ENCODE data around the gene TMEM123.
"Not testable (repeated sequence)": the region's sequence is repeated elsewhere in the genome, so short reads cannot be mapped to it uniquely, and the experiment has no call there.

The TMEM123 gene

GRCh38 chr11:102449651-102450570 lies 2.7 kb downstream of the TMEM123 start:
- ATAC-seq (ENCODE audit: low read depth) (no peak), DNase-seq (ENCODE audit: low spot score in 2 of 2) (no peak)
- H3K4me3 Mint-ChIP-seq = no peak overlapping the region
- peaks cover 31% of the 10 kb centered on the region for H3K4me1 Mint-ChIP-seq
- H3K9me3 Mint-ChIP-seq = no peaks in the 10 kb centered on the region
- no peaks in the 10 kb centered on the region for H3K27me3 Mint-ChIP-seq
- H3K27ac Mint-ChIP-seq = peak overlapping the region; percentile 84
- peaks cover 14% of the 10 kb centered on the region for H3K36me3 Mint-ChIP-seq

GRCh38 chr11:102448869-102449224 lies 3.7 kb downstream of the TMEM123 start:
- Mint-ChIP-seq H3K4me1 (peaks cover 34% of the 10 kb centered on the region), H3K27ac (peak overlapping the region; percentile 84), H3K9me3 (no peaks in the 10 kb centered on the region), H3K36me3 (peaks cover 19% of the 10 kb centered on the region), H3K4me3 (no peak overlapping the region), H3K27me3 (no peaks in the 10 kb centered on the region)
- ATAC-seq (ENCODE audit: low read depth) (no peak), DNase-seq (ENCODE audit: low spot score in 2 of 2) (no peak)

- no peaks in the 10 kb centered on the region for H3K9me3 Mint-ChIP-seq
- peaks cover 36% of the 10 kb centered on the region for H3K4me1 Mint-ChIP-seq
Observed at GRCh38 chr11:102447941-102448868, 4.4 kb downstream of the TMEM123 start.

GRCh38 chr11:102447193-102447592 lies 5.4 kb downstream of the TMEM123 start:
- Mint-ChIP-seq H3K4me3 (no peak overlapping the region), H3K27me3 (no peaks in the 10 kb centered on the region), H3K9me3 (no peaks in the 10 kb centered on the region), H3K4me1 (peaks cover 42% of the 10 kb centered on the region), H3K27ac (peak overlapping the region; percentile 84), H3K36me3 (peaks cover 28% of the 10 kb centered on the region)
- peak; percentile 48 for ATAC-seq (ENCODE audit: low read depth)
- no peak for DNase-seq (ENCODE audit: low spot score in 2 of 2)

More at GRCh38 chr11:102447941-102448868, 4.4 kb downstream of the TMEM123 start:
- peaks cover 23% of the 10 kb centered on the region for H3K36me3 Mint-ChIP-seq
- no peak for ATAC-seq (ENCODE audit: low read depth)
- no peak overlapping the region for H3K4me3 Mint-ChIP-seq
- peak overlapping the region; percentile 84 for H3K27ac Mint-ChIP-seq
- H3K27me3 Mint-ChIP-seq = no peaks in the 10 kb centered on the region
- DNase-seq (ENCODE audit: low spot score in 2 of 2) = no peak

DNA sequence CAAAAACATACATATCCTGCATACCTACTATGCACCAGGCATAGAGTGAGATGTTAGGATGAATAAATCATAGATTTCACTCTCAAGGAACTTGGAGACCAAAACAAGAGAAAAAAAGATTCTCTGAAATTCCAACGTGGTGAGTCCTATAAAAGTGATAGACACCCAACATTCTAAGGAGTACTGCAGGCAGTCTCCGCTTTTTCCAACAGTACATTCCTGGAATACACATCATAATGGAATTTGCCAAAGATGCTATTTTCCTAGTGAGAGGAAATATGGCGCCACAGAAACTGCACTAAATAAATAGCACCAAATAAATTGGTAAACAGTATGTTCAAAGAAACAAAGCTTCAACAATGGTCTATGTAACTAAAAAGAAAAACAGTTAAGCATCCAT lies 6.0 kb downstream of the TMEM123 start:
- peaks cover 29% of the 10 kb centered on the region for H3K36me3 Mint-ChIP-seq
- DNase-seq (ENCODE audit: low spot score in 2 of 2) = no peak
- H3K4me1 Mint-ChIP-seq = peaks cover 41% of the 10 kb centered on the region
- no peak for ATAC-seq (ENCODE audit: low read depth)
- H3K4me3 Mint-ChIP-seq = no peak overlapping the region
- no peaks in the 10 kb centered on the region for H3K27me3 Mint-ChIP-seq
- H3K9me3 Mint-ChIP-seq = no peaks in the 10 kb centered on the region
- peak overlapping the region; percentile 84 for H3K27ac Mint-ChIP-seq

GRCh38 chr11:102444693-102445092 lies 7.9 kb downstream of the TMEM123 start:
- not testable (repeated sequence) for ATAC-seq (ENCODE audit: low read depth); DNase-seq (ENCODE audit: low spot score in 2 of 2); H3K27me3 Mint-ChIP-seq; H3K27ac Mint-ChIP-seq; H3K4me3 Mint-ChIP-seq; H3K9me3 Mint-ChIP-seq
- H3K36me3 Mint-ChIP-seq = peaks cover 34% of the 10 kb centered on the region
- H3K4me1 Mint-ChIP-seq = peaks cover 43% of the 10 kb centered on the region

DNA sequence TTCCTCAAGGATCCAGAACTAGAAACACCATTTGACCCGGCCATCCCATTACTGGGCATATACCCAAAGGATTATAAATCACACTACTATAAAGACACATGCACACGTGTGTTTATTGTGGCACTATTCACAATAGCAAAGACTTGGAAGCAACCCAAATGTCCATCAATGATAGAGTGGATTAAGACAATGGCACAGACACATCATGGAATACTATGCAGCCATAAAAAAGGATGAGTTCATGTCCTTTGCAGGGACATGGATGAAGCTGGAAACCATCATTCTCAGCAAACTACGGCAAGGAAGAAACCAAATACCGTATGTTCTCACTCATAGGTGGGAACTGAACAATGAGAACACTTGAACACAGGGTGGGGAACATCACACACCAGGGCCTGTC lies 8.4 kb downstream of the TMEM123 start:
- H3K36me3 Mint-ChIP-seq = peaks cover 35% of the 10 kb centered on the region
- not testable (repeated sequence) for H3K27ac Mint-ChIP-seq; ATAC-seq (ENCODE audit: low read depth); H3K4me3 Mint-ChIP-seq; H3K27me3 Mint-ChIP-seq; DNase-seq (ENCODE audit: low spot score in 2 of 2); H3K9me3 Mint-ChIP-seq
- H3K4me1 Mint-ChIP-seq = peaks cover 45% of the 10 kb centered on the region

- ATAC-seq (ENCODE audit: low read depth); H3K27ac Mint-ChIP-seq: not testable (repeated sequence)
Observed at GRCh38 chr11:102439063-102439363, 13.6 kb downstream of the TMEM123 start.

DNA sequence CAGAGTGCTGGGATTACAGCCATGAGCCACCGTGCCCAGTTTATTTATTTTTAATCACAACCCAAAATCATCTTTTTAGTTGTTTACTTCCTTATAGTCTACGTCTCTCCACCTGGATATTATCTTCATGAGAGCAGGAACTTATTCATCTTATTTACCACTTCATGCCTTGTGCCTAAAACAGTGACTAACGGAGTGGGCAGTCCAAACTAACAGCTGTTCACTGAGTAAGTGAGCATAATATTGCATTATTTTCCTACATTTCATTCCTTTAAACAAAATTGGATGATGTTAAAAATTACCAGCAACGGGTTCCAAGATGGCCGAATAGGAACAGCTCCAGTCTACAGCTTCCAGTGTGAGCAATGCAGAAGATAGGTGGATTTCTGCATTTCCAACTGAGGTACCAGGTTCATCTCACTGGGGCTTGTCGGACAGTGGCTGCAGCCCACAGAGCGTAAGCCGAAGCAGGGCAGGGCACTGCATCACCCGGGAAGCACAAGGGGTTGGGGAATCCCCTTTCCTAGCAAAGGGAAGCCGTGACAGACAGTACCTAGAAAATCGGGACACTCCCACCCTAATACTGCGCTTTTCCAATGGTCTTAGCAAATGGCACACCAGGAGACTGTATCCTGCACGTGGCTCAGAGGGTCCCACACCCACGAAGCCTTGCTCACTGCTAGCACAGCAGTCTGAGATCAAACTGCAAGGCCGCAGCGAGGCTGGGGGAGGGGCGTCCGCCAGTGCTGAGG lies 14.1 kb downstream of the TMEM123 start:
- no peak overlapping the region for H3K27ac Mint-ChIP-seq
- peaks cover 31% of the 10 kb centered on the region for H3K4me1 Mint-ChIP-seq
- no peak overlapping the region for H3K4me3 Mint-ChIP-seq
- no peaks in the 10 kb centered on the region for H3K9me3 Mint-ChIP-seq
- peaks cover 29% of the 10 kb centered on the region for H3K36me3 Mint-ChIP-seq
- ATAC-seq (ENCODE audit: low read depth) (no peak), DNase-seq (ENCODE audit: low spot score in 2 of 2) (no peak)
- H3K27me3 Mint-ChIP-seq = no peaks in the 10 kb centered on the region

More at GRCh38 chr11:102439063-102439363, 13.6 kb downstream of the TMEM123 start:
- H3K9me3 Mint-ChIP-seq; H3K27me3 Mint-ChIP-seq; DNase-seq (ENCODE audit: low spot score in 2 of 2); H3K4me3 Mint-ChIP-seq: not testable (repeated sequence)
- peaks cover 34% of the 10 kb centered on the region for H3K4me1 Mint-ChIP-seq
- H3K36me3 Mint-ChIP-seq = peaks cover 34% of the 10 kb centered on the region

GRCh38 chr11:102437727-102438126 lies 14.8 kb downstream of the TMEM123 start:
- Mint-ChIP-seq H3K27ac (no peak overlapping the region), H3K9me3 (no peaks in the 10 kb centered on the region), H3K27me3 (no peaks in the 10 kb centered on the region), H3K36me3 (peaks cover 24% of the 10 kb centered on the region), H3K4me3 (no peak overlapping the region), H3K4me1 (peaks cover 27% of the 10 kb centered on the region)
- ATAC-seq (ENCODE audit: low read depth) = no peak
- no peak for DNase-seq (ENCODE audit: low spot score in 2 of 2)

DNA sequence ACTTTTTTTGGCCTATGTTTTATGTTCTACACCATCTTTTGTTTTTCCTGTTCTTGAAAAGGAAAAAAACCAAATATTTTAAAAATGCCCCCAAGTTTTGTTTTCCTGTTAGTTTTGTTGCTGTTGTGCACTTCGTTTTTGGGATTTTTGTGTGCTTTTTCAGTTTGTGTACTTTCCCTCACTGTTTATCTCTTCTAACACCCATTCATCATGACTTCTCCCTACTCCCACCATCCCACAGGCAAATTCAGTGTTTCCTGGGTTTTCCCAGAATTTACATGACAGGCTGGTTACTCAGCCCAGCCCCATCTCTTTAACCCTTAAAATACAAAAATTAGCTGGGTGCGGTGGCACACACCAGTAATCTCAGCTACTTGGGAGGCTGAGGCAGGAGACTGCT lies 15.6 kb downstream of the TMEM123 start:
- DNase-seq (ENCODE audit: low spot score in 2 of 2) (no peak), ATAC-seq (ENCODE audit: low read depth) (no peak)
- Mint-ChIP-seq H3K27me3 (no peaks in the 10 kb centered on the region), H3K36me3 (peaks cover 27% of the 10 kb centered on the region), H3K4me3 (no peak overlapping the region), H3K9me3 (peaks cover 4% of the 10 kb centered on the region), H3K27ac (no peak overlapping the region), H3K4me1 (peaks cover 26% of the 10 kb centered on the region)

DNA sequence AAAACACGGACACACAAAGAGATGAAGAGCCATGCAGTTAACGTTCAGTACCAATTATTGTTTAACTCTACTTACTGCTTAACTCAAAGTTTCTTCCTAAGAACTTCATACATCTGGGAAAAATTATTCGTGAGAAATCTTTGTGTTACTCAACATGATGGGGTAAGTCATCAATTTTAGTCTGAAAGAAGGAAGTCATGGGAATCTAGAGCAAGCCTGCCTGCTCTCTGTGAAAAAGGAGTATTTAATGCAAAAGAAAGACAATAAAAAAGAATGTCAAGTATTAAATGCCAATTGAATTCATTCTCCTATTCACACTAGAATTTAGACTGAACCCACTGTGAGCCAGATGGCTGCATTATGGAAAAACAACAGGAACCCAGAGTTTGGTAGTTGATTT lies 16.0 kb downstream of the TMEM123 start:
- Mint-ChIP-seq H3K4me3 (no peak overlapping the region), H3K36me3 (peaks cover 29% of the 10 kb centered on the region), H3K27ac (no peak overlapping the region), H3K9me3 (peaks cover 5% of the 10 kb centered on the region), H3K4me1 (peaks cover 30% of the 10 kb centered on the region), H3K27me3 (no peaks in the 10 kb centered on the region)
- DNase-seq (ENCODE audit: low spot score in 2 of 2) (no peak), ATAC-seq (ENCODE audit: low read depth) (no peak)

DNA sequence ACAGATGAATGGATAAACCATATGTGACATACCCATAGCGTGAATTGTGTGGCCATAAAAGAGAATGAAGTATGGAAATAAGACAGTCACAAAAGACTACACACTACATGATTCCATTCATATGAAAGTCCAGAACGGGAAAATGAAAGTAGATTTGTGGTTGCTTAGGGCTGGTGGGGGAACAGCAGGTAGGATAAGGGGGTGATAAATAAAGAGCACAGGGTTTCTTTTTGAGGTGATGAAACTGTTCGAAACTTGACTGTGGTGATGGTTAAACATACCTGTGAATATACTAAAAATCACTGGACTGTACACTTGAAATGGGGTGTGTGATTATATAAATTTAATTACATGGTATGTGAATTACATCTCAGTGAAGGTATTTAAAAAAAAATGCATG lies 16.9 kb downstream of the TMEM123 start:
- ATAC-seq (ENCODE audit: low read depth) (no peak), DNase-seq (ENCODE audit: low spot score in 2 of 2) (no peak)
- no peak overlapping the region for H3K4me3 Mint-ChIP-seq
- peaks cover 5% of the 10 kb centered on the region for H3K9me3 Mint-ChIP-seq
- peaks cover 31% of the 10 kb centered on the region for H3K4me1 Mint-ChIP-seq
- H3K27ac Mint-ChIP-seq = no peak overlapping the region
- no peaks in the 10 kb centered on the region for H3K27me3 Mint-ChIP-seq
- H3K36me3 Mint-ChIP-seq = peaks cover 28% of the 10 kb centered on the region

DNA sequence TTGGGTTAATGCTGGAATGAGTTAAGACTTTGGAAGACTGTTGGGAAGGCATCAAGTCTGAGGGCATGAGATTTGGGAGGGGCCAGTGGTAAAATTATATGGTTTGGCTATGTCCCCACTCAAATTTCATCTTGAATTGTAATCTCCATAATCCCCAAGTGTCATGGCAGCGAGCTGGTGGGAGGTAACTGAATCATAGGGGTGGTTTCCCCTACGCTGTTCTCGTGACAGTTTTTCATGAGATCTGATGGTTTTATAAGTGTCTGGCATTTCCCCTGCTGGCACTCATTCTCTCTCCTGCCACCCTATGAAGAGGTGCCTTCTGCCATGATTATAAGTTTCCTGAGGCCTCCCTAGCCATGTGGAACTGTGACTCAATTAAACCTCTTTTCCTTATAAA lies 19.0 kb downstream of the TMEM123 start:
- not testable (repeated sequence) for ATAC-seq (ENCODE audit: low read depth); H3K4me3 Mint-ChIP-seq; DNase-seq (ENCODE audit: low spot score in 2 of 2); H3K27me3 Mint-ChIP-seq; H3K9me3 Mint-ChIP-seq; H3K27ac Mint-ChIP-seq
- H3K4me1 Mint-ChIP-seq = peaks cover 35% of the 10 kb centered on the region
- peaks cover 26% of the 10 kb centered on the region for H3K36me3 Mint-ChIP-seq
